ENCODE data around the gene NYAP2. TPM values are rescaled to one million over a fixed set of nuclear protein-coding genes. Genes with fewer than 3 reads are reported as not detected.

The NYAP2 gene
- total and polyA plus RNA-seq, 4 donors = 0.15 to 2.0 (median 0.96) TPM

DNA sequence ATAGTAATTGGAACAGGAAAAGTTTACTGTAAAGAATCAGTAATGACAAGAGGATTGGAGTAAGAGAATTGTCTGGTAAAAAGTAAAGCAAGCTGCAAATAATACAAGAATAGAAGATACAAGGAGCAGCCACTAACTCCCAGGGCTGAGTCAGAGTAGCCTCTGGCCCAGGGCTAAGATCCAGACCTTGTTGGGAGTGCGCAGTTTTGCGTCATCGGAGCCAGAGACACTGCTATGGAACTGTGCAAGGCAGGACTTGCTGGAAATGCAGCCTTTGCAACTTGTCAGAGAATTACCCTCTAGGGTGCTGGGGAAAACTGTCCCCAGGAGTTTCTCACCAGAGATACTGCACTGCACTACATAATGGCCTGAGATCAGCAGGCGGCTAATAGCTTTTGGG, 135.2 kb downstream of the NYAP2 start:
- H3K4me1 ChIP-seq (ENCODE audit: control insufficient read depth in 1 of 2, insufficient read depth in 2 of 2, low read length in 2 of 2) = no peaks in the 10 kb centered on the region
- no peak overlapping the region for H3K27ac ChIP-seq (ENCODE audit: low read depth in 1 of 2, low read length in 2 of 2)
- no peaks in the 10 kb centered on the region for H3K9me3 ChIP-seq (ENCODE audit: control insufficient read depth, low read length)
- DNase-seq (no peak), ATAC-seq (ENCODE audit: low FRiP score) (peak; percentile 48)
- intact Hi-C loops (cut with DNase I) = no loop called here
- no peaks in the 10 kb centered on the region for H3K36me3 ChIP-seq (ENCODE audit: control insufficient read depth in 1 of 2, insufficient read depth in 2 of 2, low read length in 1 of 2)
- no peak overlapping the region for H3K4me3 ChIP-seq (ENCODE audit: low read length in 2 of 2)
- 85 to 88% methylated on average over 4 of the region's 4 CpGs for WGBS, 2 donors
- H3K27me3 ChIP-seq (ENCODE audit: control insufficient read depth in 1 of 2, insufficient read depth in 2 of 2, low read length in 1 of 2) = no peaks in the 10 kb centered on the region

DNA sequence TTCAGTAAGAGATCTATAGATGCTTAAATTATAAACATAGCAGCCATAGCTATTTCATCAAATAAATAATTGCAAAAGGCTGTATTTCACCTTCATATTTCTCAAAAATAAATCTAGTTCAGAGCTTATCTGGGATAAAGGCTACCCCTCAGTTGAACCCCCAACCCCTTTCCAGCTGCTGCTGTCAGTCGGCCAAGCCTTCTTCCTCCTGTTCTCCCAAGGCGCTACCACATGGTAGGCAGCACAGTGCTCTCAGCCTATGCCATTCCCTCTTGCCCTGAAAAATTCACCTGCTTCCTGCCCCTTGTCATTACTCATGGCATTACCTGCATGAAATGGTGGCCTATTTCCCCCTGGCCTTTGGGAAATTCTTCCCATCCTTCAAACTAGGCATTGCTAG, 136.5 kb downstream of the NYAP2 start:
- H3K27me3 ChIP-seq (ENCODE audit: control insufficient read depth in 1 of 2, insufficient read depth in 2 of 2, low read length in 1 of 2) = no peaks in the 10 kb centered on the region
- H3K4me3 ChIP-seq (ENCODE audit: low read length in 2 of 2) = no peak overlapping the region
- intact Hi-C loops (cut with DNase I) = no loop called here
- ATAC-seq (ENCODE audit: low FRiP score) = no peak
- 93 to 94% methylated on average over 2 of the region's 2 CpGs for WGBS, 2 donors
- H3K4me1 ChIP-seq (ENCODE audit: control insufficient read depth in 1 of 2, insufficient read depth in 2 of 2, low read length in 2 of 2) = no peaks in the 10 kb centered on the region
- H3K27ac ChIP-seq (ENCODE audit: low read depth in 1 of 2, low read length in 2 of 2) = no peak overlapping the region
- H3K36me3 ChIP-seq (ENCODE audit: control insufficient read depth in 1 of 2, insufficient read depth in 2 of 2, low read length in 1 of 2) = no peaks in the 10 kb centered on the region
- no peaks in the 10 kb centered on the region for H3K9me3 ChIP-seq (ENCODE audit: control insufficient read depth, low read length)
- no peak for DNase-seq

DNA sequence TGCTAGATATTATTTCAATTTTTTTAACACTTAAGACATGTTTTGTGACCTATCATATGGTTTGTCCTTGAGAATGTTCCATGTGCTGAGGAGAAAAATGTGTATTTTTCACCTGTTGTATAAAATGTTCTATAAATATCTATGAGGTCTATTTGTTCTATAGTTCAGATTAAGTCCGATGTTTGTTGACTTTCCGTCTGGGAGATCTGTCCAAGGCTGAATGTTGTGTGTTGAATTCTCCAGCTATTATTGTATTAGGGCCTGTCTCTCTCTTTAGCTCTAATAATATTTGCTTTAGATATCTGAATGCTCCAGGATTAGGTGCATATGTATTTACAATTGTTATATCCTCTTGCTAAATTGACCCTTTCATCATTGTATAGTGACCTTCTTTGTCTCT, 144.1 kb downstream of the NYAP2 start:
- WGBS, 2 donors = 7 to 8% methylated on average over 2 of the region's 2 CpGs

DNA sequence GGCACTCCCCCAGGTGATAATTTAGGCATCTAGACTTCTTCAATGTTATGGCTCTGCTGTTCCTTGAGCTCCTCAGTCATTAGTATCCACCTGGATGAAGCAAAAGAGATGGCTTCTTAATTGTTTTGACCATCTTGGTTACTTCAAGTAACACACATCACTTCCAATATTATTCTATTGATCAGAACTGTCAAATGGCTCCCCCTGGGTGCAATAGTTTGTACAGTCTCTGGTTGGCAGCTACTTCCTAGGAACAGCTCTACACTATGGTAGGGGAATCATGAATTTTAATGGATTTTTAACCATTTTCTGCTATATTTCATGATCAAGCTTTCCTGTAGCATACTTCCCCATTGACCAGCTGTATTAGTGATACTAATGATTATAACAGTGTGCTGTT, 157.0 kb downstream of the NYAP2 start:
- H3K4me1 ChIP-seq (ENCODE audit: control insufficient read depth in 1 of 2, insufficient read depth in 2 of 2, low read length in 2 of 2) = no peaks in the 10 kb centered on the region
- H3K27me3 ChIP-seq (ENCODE audit: control insufficient read depth in 1 of 2, insufficient read depth in 2 of 2, low read length in 1 of 2) = no peaks in the 10 kb centered on the region
- intact Hi-C loops (cut with DNase I) = no loop called here
- no peaks in the 10 kb centered on the region for H3K9me3 ChIP-seq (ENCODE audit: control insufficient read depth, low read length)
- no peak overlapping the region for H3K4me3 ChIP-seq (ENCODE audit: low read length in 2 of 2)
- no peak overlapping the region for H3K27ac ChIP-seq (ENCODE audit: low read depth in 1 of 2, low read length in 2 of 2)
- H3K36me3 ChIP-seq (ENCODE audit: control insufficient read depth in 1 of 2, insufficient read depth in 2 of 2, low read length in 1 of 2) = no peaks in the 10 kb centered on the region
- ATAC-seq (ENCODE audit: low FRiP score) (no peak), DNase-seq (no peak)

More for the DNA sequence above, 144.1 kb downstream of the NYAP2 start:
- intact Hi-C loops (cut with DNase I) = no loop called here
- H3K4me1 ChIP-seq (ENCODE audit: control insufficient read depth in 1 of 2, insufficient read depth in 2 of 2, low read length in 2 of 2) = no peaks in the 10 kb centered on the region
- no peak for DNase-seq
- no peaks in the 10 kb centered on the region for H3K9me3 ChIP-seq (ENCODE audit: control insufficient read depth, low read length)
- no peak overlapping the region for H3K27ac ChIP-seq (ENCODE audit: low read depth in 1 of 2, low read length in 2 of 2)
- ATAC-seq (ENCODE audit: low FRiP score) = no peak
- H3K36me3 ChIP-seq (ENCODE audit: control insufficient read depth in 1 of 2, insufficient read depth in 2 of 2, low read length in 1 of 2) = no peaks in the 10 kb centered on the region
- no peak overlapping the region for H3K4me3 ChIP-seq (ENCODE audit: low read length in 2 of 2)
- H3K27me3 ChIP-seq (ENCODE audit: control insufficient read depth in 1 of 2, insufficient read depth in 2 of 2, low read length in 1 of 2) = no peaks in the 10 kb centered on the region

DNA sequence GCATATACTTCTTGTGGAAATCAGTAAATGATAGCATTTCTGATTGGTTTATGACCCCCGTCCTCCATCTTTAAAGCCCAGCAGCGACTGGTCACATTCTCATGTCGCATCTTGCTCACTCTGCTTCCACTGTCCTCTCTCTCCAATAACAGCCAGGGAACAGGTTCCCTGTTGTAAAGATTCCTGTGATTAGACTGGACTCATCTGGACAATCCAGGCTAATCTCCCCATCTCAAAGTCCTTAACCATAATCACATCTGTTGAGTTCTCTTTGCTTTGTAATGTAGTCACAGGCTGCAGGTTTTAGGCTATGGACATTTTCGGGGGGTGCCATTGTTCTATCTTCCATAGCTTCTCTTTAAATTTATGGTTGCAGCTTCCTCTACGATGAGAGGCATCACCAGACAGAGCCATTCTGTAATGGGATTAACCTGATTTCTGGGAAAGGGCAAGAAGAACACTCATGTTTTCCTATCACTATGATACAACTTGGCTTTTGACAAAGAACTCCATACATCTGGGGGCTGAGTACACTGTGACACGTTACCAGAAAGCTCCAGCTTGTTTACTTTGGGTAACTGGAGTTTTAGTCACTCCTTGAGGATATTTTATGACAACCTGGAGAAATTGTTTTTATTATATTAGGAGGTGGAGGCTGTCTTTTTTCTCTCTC, 159.0 kb downstream of the NYAP2 start:
- Histone ChIP-seq H3K9me3 (ENCODE audit: control insufficient read depth, low read length) (no peaks in the 10 kb centered on the region), H3K4me3 (ENCODE audit: low read length in 2 of 2) (no peak overlapping the region), H3K36me3 (ENCODE audit: control insufficient read depth in 1 of 2, insufficient read depth in 2 of 2, low read length in 1 of 2) (no peaks in the 10 kb centered on the region), H3K27me3 (ENCODE audit: control insufficient read depth in 1 of 2, insufficient read depth in 2 of 2, low read length in 1 of 2) (no peaks in the 10 kb centered on the region), H3K4me1 (ENCODE audit: control insufficient read depth in 1 of 2, insufficient read depth in 2 of 2, low read length in 2 of 2) (no peaks in the 10 kb centered on the region), H3K27ac (ENCODE audit: low read depth in 1 of 2, low read length in 2 of 2) (no peak overlapping the region)
- 83 to 84% methylated on average over 6 of the region's 6 CpGs for WGBS, 2 donors
- ATAC-seq (ENCODE audit: low FRiP score) (no peak), DNase-seq (no peak)
- intact Hi-C loops (cut with DNase I) = no loop called here

DNA sequence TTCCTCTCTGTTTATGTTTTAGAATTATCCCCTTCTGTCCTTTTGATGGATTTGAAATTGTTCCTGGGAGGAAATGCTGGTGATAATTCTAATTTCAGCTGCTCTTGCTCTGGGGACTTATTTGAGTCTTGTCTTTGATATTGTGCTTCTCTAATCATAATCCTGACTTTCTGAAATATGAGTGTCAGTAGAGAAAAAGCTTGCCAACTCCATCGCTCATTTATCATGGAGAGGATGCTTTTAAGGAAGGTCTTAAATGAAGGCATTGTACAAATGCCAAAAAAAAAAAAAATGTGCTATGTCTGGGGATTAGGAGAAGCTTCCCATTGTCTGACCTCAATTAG, 159.5 kb downstream of the NYAP2 start:
- H3K36me3 ChIP-seq (ENCODE audit: control insufficient read depth in 1 of 2, insufficient read depth in 2 of 2, low read length in 1 of 2) = no peaks in the 10 kb centered on the region
- H3K27ac ChIP-seq (ENCODE audit: low read depth in 1 of 2, low read length in 2 of 2) = no peak overlapping the region
- H3K4me3 ChIP-seq (ENCODE audit: low read length in 2 of 2) = no peak overlapping the region
- no peaks in the 10 kb centered on the region for H3K27me3 ChIP-seq (ENCODE audit: control insufficient read depth in 1 of 2, insufficient read depth in 2 of 2, low read length in 1 of 2)
- H3K4me1 ChIP-seq (ENCODE audit: control insufficient read depth in 1 of 2, insufficient read depth in 2 of 2, low read length in 2 of 2) = no peaks in the 10 kb centered on the region
- H3K9me3 ChIP-seq (ENCODE audit: control insufficient read depth, low read length) = no peaks in the 10 kb centered on the region
- no peak for ATAC-seq (ENCODE audit: low FRiP score)
- DNase-seq = no peak
- 65 to 67% methylated on average over 1 of the region's 1 CpG for WGBS, 2 donors
- intact Hi-C loops (cut with DNase I) = no loop called here

DNA sequence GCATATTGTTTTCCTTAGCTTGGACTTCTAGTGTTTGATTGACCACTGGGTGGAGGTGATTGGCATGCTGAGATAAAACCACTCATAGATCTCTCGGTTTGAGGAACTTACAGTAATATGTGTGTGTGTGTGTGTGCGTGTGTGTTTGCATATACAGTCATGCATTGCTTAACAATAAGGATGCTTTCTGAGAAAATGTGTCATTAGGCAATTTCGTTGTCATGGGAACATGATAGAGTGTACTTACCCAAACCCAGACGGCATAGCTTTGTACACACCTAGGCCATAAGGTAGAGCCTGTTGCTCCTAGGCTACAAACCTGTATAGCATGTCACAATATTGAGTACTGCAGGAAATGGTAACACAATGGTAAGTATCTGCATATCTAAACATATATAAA, 167.3 kb downstream of the NYAP2 start:
- no peak for ATAC-seq (ENCODE audit: low FRiP score)
- no peak overlapping the region for H3K4me3 ChIP-seq (ENCODE audit: low read length in 2 of 2)
- H3K27ac ChIP-seq (ENCODE audit: low read depth in 1 of 2, low read length in 2 of 2) = no peak overlapping the region
- no peaks in the 10 kb centered on the region for H3K9me3 ChIP-seq (ENCODE audit: control insufficient read depth, low read length)
- intact Hi-C loops (cut with DNase I) = no loop called here
- H3K36me3 ChIP-seq (ENCODE audit: control insufficient read depth in 1 of 2, insufficient read depth in 2 of 2, low read length in 1 of 2) = no peaks in the 10 kb centered on the region
- no peak for DNase-seq
- no peaks in the 10 kb centered on the region for H3K4me1 ChIP-seq (ENCODE audit: control insufficient read depth in 1 of 2, insufficient read depth in 2 of 2, low read length in 2 of 2)
- 86 to 90% methylated on average over 4 of the region's 4 CpGs for WGBS, 2 donors
- H3K27me3 ChIP-seq (ENCODE audit: control insufficient read depth in 1 of 2, insufficient read depth in 2 of 2, low read length in 1 of 2) = no peaks in the 10 kb centered on the region

DNA sequence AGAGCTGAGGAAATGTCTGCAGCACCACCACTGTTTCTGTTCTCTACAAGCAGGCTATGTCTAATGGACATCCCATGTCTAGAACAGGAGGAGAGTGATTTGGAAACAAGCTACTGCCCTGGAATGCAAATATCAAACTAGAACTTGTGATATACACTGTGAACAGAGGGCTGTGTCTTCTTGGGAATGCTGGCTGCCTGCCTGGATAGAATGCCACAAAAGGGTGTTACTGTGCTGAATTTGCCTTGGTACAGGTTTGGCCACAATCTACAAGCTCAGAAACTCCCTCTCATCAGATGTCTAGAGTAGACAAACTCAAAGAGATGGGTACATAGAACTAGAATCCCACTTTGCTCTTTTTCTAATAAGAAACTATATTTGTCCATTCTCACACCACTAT, 170.5 kb downstream of the NYAP2 start:
- H3K9me3 ChIP-seq (ENCODE audit: control insufficient read depth, low read length) = no peaks in the 10 kb centered on the region
- no peak overlapping the region for H3K27ac ChIP-seq (ENCODE audit: low read depth in 1 of 2, low read length in 2 of 2)
- DNase-seq = no peak
- H3K27me3 ChIP-seq (ENCODE audit: control insufficient read depth in 1 of 2, insufficient read depth in 2 of 2, low read length in 1 of 2) = no peaks in the 10 kb centered on the region
- H3K4me3 ChIP-seq (ENCODE audit: low read length in 2 of 2) = no peak overlapping the region
- intact Hi-C loops (cut with DNase I) = no loop called here
- H3K4me1 ChIP-seq (ENCODE audit: control insufficient read depth in 1 of 2, insufficient read depth in 2 of 2, low read length in 2 of 2) = no peaks in the 10 kb centered on the region
- no peak for ATAC-seq (ENCODE audit: low FRiP score)
- no peaks in the 10 kb centered on the region for H3K36me3 ChIP-seq (ENCODE audit: control insufficient read depth in 1 of 2, insufficient read depth in 2 of 2, low read length in 1 of 2)

DNA sequence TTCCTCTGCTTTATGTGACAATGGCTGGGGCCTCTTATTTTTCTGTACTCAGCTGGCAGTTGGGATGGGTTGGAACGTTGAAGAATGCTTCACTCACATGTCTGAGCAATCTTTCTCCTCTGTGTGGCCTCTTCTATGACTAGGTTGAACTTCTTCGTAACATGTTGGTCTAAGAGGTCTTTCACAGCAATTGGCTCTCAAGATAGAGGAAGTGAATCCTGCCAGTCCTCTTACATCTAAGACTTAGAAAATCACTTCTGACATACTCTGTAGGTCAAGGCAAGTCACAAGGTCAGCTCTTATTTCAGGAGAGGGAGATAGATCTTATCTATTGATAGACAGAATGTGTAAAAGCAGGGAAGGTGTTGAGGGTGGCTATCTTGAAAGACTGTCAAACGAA, 174.1 kb downstream of the NYAP2 start:
- no peak for ATAC-seq (ENCODE audit: low FRiP score)
- Histone ChIP-seq H3K4me3 (ENCODE audit: low read length in 2 of 2) (no peak overlapping the region), H3K9me3 (ENCODE audit: control insufficient read depth, low read length) (no peaks in the 10 kb centered on the region), H3K27me3 (ENCODE audit: control insufficient read depth in 1 of 2, insufficient read depth in 2 of 2, low read length in 1 of 2) (no peaks in the 10 kb centered on the region), H3K36me3 (ENCODE audit: control insufficient read depth in 1 of 2, insufficient read depth in 2 of 2, low read length in 1 of 2) (no peaks in the 10 kb centered on the region), H3K27ac (ENCODE audit: low read depth in 1 of 2, low read length in 2 of 2) (no peak overlapping the region), H3K4me1 (ENCODE audit: control insufficient read depth in 1 of 2, insufficient read depth in 2 of 2, low read length in 2 of 2) (no peaks in the 10 kb centered on the region)
- 81 to 88% methylated on average over 3 of the region's 3 CpGs for WGBS, 2 donors
- DNase-seq = no peak
- intact Hi-C loops (cut with DNase I) = no loop called here
